ENCODE results near the gene GPC5.
A peak's percentile ranks its signal among the peaks of the same experiment; 100 is the strongest.
"Not testable (repeated sequence)": the region's sequence is repeated elsewhere in the genome, so short reads cannot be mapped to it uniquely, and the experiment has no call there.

GPC5 gene

GRCh38 chr13:91370501-91370900 lies 27.9 kb upstream of the GPC5 start:
- FAIRE-seq: no peak

GRCh38 chr13:91372911-91373310 lies 25.5 kb upstream of the GPC5 start:
- FAIRE-seq: no peak

GRCh38 chr13:91375116-91375729 lies 23.2 kb upstream of the GPC5 start:
- peak; percentile 19 for FAIRE-seq

DNA sequence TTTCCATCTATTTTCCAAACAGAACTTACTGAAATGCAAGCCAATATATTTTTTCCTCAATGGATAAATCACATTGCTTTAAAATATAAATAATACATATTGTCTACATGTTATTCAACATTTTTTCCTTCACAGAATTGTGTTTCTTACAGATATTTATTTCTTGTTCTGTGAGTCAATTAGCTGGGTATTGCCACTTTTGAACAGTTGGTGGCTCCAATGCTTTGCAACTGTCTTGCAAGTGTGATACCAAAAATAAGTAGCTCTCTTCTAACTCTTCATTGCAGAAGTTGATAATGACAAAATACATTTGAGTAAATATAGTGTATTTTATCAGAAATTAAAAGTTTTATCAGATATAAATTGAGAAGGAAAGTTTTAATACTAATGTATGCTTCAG lies 17.1 kb upstream of the GPC5 start:
- FAIRE-seq: peak; percentile 68

DNA sequence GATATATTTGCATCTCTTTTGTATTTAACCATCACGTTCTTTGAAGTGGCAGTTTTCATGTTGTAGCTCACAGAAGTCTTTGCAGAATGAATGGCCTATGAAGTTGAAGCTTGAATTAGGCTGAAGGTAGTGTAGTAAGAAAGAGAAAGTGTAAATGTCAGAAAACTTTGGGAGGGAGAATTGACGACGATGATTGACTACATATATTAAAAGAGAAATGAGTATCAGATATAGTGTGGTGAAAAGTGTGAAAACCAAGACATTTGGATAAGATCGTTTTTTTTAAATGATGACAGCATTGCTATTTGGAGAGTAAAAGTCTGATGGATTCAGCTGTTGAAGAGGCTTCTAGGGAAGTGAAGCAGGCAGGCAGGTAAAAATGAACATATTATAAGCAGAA lies 14.6 kb upstream of the GPC5 start:
- no peak for FAIRE-seq

DNA sequence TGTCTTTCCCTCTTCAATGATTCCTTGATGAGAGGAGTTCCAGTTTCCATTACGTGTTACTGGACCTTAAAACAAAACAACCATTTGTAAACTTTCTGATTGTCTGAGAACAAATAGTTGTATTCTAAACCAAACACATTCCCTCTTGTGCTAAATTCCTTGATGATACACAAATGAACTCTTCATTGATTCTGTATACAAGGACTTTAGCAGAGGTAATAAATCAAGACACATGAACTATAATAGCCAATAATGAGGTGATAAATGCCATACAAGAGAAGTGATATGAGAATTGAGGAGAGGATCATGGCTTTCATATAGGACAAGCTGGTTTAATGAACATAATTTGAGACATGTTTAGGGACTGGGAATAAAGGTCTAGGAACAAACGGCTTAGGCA lies 13.5 kb upstream of the GPC5 start:
- no peak for FAIRE-seq

- no peak for FAIRE-seq
These were observed 9.2 kb upstream of the GPC5 start for GRCh38 chr13:91389186-91389585.

DNA sequence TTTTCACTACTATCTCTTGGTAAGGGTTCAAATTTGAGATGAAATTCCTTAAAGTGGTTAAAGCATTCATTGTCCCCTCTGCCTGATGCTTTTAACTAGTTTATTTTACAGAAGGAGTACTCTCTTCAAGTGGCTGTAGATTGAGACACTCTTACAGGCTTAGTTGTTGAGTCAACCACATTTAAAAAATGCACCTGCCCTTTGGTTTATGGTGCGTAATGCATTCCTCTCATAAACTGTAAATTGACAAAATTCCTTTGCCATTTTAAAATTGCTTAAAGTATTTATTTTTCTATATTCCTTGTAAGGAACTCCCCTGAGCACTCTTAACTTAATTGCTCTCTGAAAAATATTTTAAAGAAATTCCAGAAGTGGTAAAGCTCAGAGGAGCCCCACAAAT lies 826 bp upstream of the GPC5 start:
- FAIRE-seq: no peak

GRCh38 chr13:91399189-91400062 lies 1.0 kb downstream of the GPC5 start:
- no peak for FAIRE-seq

DNA sequence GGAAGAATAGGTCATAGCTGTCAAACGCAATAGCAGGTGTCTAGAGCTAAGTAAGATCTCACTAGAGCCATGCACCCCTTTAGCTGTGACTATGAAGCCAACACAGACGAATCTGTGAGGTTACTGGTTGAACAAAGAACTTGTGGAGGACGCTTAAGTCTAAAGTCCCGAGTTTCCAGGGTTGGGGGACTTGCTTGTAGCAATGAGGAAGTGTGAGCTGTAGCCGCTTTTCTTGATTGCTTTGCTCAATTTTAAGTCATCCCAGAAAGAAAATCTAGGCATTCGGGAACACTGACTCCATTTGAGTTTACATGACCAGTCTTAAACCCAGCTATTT lies 1.6 kb downstream of the GPC5 start:
- no peak for FAIRE-seq

GRCh38 chr13:91400671-91401070 lies 2.2 kb downstream of the GPC5 start:
- FAIRE-seq: no peak

DNA sequence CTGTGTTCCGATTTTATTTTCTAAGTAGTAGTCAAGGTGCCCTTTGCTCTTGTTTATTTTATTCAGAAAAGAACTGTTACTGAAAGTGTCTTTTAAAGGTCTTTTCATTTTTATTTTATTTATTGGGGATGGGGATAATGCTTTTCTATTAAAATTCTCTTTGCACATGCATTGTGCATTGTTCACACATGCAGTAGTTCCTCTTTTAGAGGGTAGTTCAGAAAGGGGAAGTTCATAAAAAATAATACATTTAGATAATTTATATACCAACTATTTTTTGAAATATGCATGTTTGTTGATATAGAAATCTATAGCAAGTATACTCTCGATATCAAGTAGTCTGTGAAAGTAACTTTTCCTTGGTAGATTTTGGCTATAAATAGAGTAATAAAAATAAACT lies 3.5 kb downstream of the GPC5 start:
- FAIRE-seq: no peak

DNA sequence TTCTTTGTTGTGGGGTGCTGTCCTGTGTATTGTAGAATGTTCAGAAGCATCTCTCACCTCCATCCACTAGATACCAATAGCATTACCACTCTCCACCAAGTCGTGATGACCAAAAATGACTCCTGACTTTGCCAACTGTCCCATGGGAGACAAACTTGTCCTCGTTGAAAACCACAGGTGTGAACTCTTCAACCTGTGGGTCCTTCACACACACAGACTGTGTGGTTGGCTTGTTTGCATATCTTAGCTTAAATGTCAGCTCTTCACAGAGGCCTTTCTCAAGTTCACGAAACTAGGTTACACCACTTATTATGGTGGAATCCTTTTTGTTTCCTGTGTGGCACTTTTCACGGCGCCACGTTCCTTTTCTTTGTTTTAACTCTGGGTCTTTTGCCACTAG lies 6.8 kb downstream of the GPC5 start:
- FAIRE-seq: no peak

- peak; percentile 6 for FAIRE-seq
These were observed 8.2 kb downstream of the GPC5 start for GRCh38 chr13:91406619-91407018.

DNA sequence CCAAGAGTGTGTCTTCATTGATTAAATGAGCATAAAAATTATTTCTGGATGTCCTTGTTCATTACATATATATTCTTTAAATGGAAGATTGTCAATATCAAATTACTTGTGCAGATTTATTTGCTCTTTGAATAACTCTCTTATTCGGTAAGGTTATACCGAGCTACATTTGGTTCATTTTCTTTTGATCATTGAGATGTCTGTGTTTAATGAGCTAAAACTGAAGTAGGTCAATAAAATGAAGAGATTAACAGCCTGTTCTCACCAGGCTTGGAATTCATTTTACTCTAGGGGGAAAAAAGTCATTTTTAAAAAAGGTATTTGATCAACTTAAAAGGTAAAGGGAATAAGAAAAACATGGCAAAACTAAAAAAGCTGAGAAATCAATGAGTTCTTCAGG lies 10.6 kb downstream of the GPC5 start:
- no peak for FAIRE-seq

DNA sequence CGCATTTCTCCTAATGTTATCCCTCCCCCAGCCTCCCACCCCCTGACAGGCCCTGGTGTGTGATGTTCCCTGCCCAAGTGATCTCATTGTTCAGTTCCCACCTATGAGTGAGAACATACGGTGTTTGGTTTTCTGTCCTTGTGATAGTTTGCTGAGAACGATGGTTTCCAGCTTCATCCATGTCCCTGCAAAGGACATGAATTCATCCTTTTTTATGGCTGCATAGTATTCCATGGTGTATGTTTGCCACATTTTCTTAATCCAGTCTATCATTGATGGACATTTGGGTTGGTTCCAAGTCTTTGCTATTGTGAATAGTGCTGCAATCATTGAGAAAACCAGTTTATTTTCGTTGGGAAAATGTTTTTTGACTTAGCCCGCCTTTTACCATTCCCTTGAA lies 18.2 kb downstream of the GPC5 start:
- not testable (repeated sequence) for FAIRE-seq

DNA sequence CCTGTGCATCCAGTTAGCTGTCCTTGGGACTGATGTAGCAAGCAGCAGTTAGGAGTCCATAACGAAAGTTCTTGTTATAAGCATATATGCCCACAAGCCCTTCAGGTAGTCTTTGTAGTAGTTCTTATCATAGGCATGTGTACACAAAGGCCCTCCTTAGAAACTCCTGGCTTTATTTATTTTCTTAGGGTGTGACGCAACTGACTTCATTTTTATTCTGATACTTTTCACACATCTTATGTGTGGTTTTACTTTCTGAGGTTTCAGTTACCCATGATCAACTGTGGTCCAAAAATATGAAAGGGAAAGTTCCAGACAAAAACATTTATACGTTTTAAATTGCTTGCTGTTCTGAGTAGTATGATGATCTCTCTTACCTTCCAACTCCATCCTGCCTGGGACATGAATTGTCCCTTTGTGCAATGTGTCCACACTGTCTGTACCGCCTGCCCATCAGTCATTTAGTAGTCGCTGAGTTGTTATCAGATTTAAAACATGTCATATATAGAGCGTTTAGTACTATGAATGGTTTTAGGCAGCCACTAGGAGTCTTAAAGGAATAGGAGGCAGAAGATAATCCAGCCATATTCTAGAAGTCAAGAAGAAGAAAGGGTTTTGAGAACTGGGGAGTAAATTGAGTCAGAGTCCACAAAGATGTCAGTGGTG lies 19.4 kb downstream of the GPC5 start:
- FAIRE-seq: no peak

- no peak for FAIRE-seq
These were observed 28.5 kb downstream of the GPC5 start for GRCh38 chr13:91426913-91427312.

GRCh38 chr13:91438674-91439073 lies 40.3 kb downstream of the GPC5 start:
- FAIRE-seq: not testable (repeated sequence)

GRCh38 chr13:91450913-91451312 lies 52.5 kb downstream of the GPC5 start:
- FAIRE-seq: no peak

- no peak for FAIRE-seq
These were observed 56.2 kb downstream of the GPC5 start for GRCh38 chr13:91454666-91455065.

GRCh38 chr13:91456837-91457236 lies 58.4 kb downstream of the GPC5 start:
- no peak for FAIRE-seq

DNA sequence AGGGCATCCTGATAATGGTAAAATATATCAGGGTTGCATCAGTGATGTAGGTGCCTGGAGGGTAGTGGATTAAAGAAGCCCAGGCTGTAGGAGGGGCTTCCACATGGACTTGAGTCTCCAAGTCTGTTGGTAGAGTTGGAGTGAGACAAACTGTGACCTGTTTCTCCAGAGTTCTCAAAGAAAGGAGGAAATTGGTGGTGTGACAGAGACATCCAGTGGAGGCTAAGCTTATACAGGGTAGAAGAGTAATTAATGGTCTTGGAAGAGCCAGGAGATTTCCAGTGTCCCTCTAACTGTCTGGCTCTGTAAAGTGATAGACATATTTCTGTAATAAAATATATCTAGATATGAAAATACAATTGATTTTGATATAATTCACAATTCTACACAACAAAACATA lies 61.1 kb downstream of the GPC5 start:
- FAIRE-seq: no peak

GRCh38 chr13:91464336-91464735 lies 65.9 kb downstream of the GPC5 start:
- FAIRE-seq: no peak
